ENCODE data around the gene SNIP1. TPM values are rescaled to one million over a fixed set of nuclear protein-coding genes. Genes with fewer than 3 reads are reported as not detected.

SNIP1 gene
- total and polyA plus RNA-seq, 9 donors, result 6.5 to 21.4 (median 16.5) TPM

DNA sequence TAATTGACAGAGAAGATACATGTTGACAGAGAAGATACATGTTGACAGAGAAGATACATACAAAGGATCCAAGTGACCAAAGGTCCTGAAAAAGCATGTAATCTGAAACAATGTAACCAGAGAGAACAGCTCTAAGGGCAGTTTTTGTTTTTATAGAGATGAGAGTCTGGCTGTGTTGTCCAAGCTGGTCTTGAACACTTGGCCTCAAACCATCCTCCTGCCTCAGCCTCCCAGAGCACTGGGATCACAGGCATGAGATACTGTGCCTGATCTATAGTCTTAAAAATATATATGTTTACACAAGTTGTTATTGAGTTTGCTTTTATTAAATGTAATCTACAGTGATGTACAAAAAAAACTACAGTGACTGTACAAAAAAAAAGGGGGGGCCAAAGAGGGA lies 52.0 kb downstream of the SNIP1 start:
- peaks cover 2% of the 10 kb centered on the region for H3K4me1 ChIP-seq (ENCODE audit: insufficient read depth)
- H3K36me3 ChIP-seq, result no peaks in the 10 kb centered on the region
- intact Hi-C loops (cut with DNase I), result no loop called here
- H3K4me3 ChIP-seq, result no peak overlapping the region
- no peaks in the 10 kb centered on the region for H3K27me3 ChIP-seq
- no peaks in the 10 kb centered on the region for H3K9me3 ChIP-seq
- TF ChIP-seq EP300 (IDR thresholded peaks at IDR 0.05) (no peak), CTCF (IDR thresholded peaks at IDR 0.05) (no peak), POLR2A (IDR thresholded peaks at IDR 0.05) (no peak)
- DNase-seq, result no peak
- no peak overlapping the region for H3K27ac ChIP-seq

GRCh38 chr1:37501661-37502060 lies 52.4 kb downstream of the SNIP1 start:
- no peak overlapping the region for H3K27ac ChIP-seq
- 87 to 89% (median 88%) methylated on average over 5 of the region's 5 CpGs for WGBS, 3 donors
- no peaks in the 10 kb centered on the region for H3K27me3 ChIP-seq
- H3K36me3 ChIP-seq, result no peaks in the 10 kb centered on the region
- peaks cover 2% of the 10 kb centered on the region for H3K4me1 ChIP-seq (ENCODE audit: insufficient read depth)
- H3K4me3 ChIP-seq, result no peak overlapping the region
- H3K9me3 ChIP-seq, result no peaks in the 10 kb centered on the region
- intact Hi-C loops (cut with DNase I), result no loop called here
- no peak for DNase-seq
- TF ChIP-seq CTCF (IDR thresholded peaks at IDR 0.05) (no peak), EP300 (IDR thresholded peaks at IDR 0.05) (no peak), POLR2A (IDR thresholded peaks at IDR 0.05) (no peak)

DNA sequence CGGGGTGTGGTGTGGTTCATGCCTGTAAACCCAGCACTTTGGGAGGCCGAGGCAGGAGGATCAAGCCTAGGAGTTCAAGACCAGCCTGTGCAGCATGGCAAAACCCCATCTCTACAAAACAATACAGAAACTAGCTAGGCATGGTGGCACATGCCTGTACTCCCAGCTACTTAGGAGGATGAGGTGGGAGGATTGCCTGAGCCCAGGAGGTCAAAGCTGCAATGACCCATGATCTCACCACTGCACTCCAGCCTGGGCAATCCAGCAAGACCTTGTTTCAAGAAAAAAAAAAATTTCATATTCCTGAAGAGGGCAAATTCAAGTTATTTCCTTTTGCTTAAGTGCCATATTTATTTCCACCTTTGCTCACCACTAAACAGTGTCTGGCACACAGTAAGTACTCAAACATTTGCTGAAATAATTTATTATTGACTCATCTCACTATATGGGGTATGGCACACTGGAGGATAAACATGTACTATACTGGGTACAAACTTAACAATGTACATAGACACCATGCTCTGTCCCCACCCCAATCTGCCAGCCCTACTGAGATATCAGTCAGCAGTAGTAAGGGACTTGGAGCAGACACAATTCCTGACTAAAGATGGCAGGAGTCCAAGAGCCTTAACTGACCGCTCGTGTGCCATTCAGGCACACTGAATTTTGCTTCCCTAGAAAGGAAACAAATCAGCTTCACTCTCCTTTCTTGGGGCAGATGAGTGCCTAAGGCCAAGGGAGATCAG lies 55.0 kb downstream of the SNIP1 start:
- H3K4me1 ChIP-seq (ENCODE audit: insufficient read depth), result peaks cover 2% of the 10 kb centered on the region
- TF ChIP-seq EP300 (IDR thresholded peaks at IDR 0.05), result no peak
- TF ChIP-seq CTCF (IDR thresholded peaks at IDR 0.05), result no peak
- no peak for TF ChIP-seq POLR2A (IDR thresholded peaks at IDR 0.05)
- no peak for DNase-seq
- H3K27me3 ChIP-seq, result no peaks in the 10 kb centered on the region
- no peak overlapping the region for H3K4me3 ChIP-seq
- 60 to 63% (median 63%) methylated on average over 4 of the region's 4 CpGs for WGBS, 3 donors
- intact Hi-C loops (cut with DNase I), result no loop called here
- no peaks in the 10 kb centered on the region for H3K36me3 ChIP-seq
- H3K27ac ChIP-seq, result no peak overlapping the region
- no peaks in the 10 kb centered on the region for H3K9me3 ChIP-seq

- WGBS, 3 donors, result 90 to 97% (median 91%) methylated on average over 2 of the region's 2 CpGs
These were observed 56.3 kb downstream of the SNIP1 start for GRCh38 chr1:37497832-37498231.

More at GRCh38 chr1:37497832-37498231, 56.3 kb downstream of the SNIP1 start:
- H3K4me1 ChIP-seq (ENCODE audit: insufficient read depth), result peaks cover 2% of the 10 kb centered on the region
- no peak for DNase-seq
- no peaks in the 10 kb centered on the region for H3K36me3 ChIP-seq
- no peak overlapping the region for H3K4me3 ChIP-seq
- no peaks in the 10 kb centered on the region for H3K27me3 ChIP-seq
- H3K27ac ChIP-seq, result no peak overlapping the region
- H3K9me3 ChIP-seq, result no peaks in the 10 kb centered on the region
- intact Hi-C loops (cut with DNase I), result no loop called here
- no peak for TF ChIP-seq EP300 (IDR thresholded peaks at IDR 0.05)
- no peak for TF ChIP-seq CTCF (IDR thresholded peaks at IDR 0.05)
- TF ChIP-seq POLR2A (IDR thresholded peaks at IDR 0.05), result no peak

Measured in ovary (tissue), 9 donors.